ENCODE data around the gene CFAP46.
"Not testable (repeated sequence)": the region's sequence is repeated elsewhere in the genome, so short reads cannot be mapped to it uniquely, and the experiment has no call there.

The CFAP46 gene

DNA sequence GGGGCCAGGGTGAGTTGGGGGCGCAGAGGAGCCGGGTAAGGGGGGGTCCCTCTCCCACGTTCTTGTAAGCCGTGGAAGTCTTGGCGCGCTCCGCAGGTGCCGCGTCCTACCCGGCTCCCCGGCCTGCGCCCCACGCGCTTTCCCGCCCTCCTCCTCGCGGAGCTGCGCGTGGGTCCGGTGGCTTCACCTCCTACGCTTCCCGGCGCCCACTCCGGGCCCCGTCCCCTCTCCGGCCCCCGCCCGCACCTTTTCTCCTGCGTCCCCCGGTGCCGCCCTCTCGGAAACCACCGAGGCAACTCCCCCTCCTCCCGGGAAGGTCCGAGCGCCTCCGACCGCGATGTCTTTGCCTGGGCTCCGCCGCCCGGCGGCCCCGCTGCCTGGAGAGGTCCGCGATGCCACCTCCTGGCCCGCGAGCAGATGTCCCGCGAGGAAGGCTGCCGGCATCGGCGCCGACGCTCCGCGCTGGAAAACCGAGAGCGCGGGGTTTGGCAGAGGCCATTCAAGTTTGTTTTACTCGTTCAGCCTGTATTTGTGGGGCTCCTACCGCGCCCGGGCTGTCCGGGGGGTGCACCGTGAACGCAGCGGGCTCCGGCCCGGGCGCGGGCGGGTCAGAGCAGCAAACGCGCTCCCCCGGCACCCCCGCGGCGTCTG is 154.1 kb downstream of the CFAP46 start:
- no peak for DNase-seq (ENCODE audit: low spot score)

DNA sequence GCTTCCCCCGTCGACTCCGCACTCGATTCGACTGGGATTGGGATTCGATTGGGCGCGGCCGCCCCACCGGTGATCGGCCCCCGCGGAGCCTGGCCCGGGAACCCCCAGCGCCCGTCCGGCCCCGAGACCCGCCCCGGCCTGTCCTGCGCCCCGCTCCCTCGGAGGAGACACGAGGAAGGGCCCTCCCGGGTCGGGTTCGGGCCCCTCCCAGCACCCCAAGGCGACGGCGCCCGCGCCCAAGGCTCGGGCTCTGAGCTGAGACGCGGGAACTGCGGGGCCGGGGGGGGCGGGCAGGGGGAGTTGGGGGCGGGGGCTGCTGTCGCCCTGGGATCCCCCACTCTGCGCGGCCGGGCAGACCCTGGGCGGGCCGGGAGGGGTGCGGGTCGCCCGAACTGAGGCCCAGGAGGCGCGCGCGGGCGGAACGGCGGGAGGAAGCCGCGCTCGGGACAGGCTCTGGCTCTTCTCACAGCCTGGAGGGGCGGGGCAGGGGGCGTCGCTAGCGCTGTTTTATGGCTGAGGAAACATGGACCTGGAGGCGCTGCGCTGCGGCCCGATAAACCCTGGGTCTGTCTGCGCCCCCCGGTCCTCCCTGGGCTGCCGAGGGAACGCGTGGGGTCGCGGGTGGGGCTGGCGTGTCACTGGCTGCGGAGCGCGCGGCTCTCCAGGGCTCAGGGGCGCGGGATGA is 154.7 kb downstream of the CFAP46 start:
- DNase-seq (ENCODE audit: low spot score) = no peak

DNA sequence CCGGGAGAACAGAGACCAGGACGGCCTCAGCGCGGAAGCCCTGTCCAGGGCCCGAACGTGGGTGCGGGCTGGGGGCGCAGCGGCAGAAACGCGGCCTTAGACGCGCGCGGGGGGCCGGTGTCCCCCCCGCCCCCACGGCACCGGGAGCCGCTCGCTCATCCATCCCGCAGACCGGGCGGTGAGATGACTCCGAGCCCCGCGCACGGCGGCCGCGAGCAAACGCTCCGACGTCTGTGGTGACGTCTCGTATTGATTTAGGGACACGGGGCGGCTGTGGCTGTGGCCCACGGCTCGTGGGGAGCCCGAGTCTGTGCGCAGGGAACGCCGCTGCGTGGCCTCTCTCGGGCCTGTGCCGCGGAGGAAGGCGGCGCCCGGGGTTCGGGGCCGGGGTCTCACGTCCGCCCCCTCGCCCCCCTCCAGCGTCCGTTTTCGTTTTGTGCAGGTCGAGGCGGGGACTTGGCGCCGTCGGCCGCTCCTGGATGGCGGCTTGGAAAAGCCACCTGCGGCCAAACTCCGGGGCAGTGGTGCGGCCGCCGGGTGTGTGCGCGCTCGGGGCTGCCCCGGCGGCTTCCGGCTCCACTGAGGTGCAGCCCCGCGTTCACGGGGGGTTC is 155.4 kb downstream of the CFAP46 start:
- DNase-seq (ENCODE audit: low spot score) = no peak

DNA sequence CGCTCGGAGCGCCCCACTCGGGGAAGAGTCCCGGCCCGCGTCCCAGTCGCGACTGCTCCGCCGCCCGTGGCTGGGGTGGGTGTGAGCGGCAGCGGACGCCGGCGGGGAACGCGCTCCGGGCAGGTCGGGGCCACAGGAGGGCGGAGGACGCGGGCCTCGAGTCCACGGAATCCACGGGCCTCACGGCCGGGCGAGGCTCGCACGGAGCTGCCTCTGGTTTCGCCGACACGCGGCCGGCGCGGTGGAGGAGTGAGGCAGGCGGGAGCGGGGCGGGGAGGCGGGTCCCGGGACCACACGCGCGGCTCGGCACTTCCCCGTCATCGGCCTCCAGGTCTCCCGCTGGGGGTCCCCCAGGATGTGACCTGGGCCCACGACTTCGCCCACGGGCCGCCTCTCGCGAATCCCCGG is 155.9 kb downstream of the CFAP46 start:
- no peak for DNase-seq (ENCODE audit: low spot score)

DNA sequence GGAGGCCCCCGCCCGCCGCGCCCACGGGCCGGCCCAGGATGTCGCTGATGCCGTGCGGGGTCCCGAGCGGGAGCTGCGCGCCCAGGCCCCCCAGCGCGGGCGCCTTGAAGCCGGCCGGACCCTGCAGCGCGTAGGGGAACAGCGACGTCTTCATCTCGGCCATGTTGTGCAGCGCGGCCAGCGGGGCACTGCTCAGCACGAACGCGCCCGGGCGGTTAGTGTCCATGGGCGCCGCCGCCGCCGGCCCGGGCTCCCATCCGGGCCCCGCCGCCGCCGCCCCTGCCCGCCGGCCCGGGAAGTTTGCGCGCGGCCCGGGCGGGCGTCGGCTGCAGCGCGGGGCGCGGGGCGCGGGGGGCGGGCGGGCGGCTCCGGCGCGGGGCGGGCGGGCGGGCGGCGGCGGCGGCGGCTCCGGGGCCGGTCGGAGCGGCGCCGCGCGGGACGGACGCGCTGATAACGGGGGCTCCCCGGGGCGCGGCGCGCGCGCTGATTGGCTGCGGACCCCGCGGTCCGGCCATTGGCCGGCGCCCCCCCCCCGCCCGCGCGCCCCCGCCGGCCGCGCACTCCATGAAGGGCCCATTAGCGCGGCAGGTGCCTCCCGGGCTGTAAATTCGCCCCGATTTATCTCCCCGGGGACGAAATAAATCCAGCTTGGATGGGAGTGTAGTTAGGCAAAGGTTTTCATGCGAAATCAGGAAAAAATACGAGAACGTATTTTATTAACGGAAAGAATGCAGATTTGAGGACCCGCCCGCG is 156.5 kb downstream of the CFAP46 start, which contains the start of gene NKX6-2:
NKX6-2 (minus strand) TSS at position 425 of the 753 bp plus-strand sequence; CDS start at position 226, 199 bp downstream.
- DNase-seq (ENCODE audit: low spot score) = no peak

DNA sequence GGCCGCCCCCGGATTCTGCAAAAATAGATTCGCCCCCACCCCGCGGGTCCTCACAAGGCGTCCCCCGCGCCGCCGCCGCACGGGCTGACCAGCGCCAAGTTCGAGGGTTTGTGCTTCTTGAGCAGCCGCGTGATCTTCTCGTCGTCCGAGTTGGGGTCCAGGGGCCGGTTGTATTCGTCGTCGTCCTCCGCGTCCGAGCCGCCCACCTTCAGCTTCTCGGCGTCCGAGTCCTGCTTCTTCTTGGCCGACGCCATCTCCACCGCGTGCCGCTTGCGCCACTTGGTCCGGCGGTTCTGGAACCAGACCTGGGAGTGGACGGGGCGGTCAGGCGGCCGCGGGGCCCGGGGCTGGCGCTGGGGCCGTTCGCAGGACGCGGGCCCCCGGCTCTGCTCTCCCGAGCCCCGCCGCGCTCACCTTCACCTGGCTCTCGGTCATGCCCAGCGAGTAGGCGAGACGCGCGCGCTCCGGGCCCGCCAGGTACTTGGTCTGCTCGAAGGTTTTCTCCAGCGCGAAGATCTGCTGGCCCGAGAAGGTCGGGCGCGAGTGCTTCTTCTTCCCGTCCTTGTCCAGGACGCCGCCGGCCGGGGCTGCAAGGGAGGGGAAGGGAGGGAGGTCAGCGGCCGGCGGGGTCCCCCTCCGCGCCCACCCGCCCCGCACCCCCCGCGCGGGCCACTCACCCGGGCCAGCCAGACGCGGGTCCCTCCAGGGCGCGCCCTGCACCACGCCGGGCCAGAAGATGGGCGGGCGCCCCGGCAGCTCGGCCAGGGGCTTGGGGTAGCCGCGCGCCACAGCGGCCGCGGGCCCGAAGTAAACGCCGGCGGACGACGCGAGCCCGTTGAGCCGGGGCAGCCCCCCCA is 157.3 kb downstream of the CFAP46 start:
- no peak for DNase-seq (ENCODE audit: low spot score)

DNA sequence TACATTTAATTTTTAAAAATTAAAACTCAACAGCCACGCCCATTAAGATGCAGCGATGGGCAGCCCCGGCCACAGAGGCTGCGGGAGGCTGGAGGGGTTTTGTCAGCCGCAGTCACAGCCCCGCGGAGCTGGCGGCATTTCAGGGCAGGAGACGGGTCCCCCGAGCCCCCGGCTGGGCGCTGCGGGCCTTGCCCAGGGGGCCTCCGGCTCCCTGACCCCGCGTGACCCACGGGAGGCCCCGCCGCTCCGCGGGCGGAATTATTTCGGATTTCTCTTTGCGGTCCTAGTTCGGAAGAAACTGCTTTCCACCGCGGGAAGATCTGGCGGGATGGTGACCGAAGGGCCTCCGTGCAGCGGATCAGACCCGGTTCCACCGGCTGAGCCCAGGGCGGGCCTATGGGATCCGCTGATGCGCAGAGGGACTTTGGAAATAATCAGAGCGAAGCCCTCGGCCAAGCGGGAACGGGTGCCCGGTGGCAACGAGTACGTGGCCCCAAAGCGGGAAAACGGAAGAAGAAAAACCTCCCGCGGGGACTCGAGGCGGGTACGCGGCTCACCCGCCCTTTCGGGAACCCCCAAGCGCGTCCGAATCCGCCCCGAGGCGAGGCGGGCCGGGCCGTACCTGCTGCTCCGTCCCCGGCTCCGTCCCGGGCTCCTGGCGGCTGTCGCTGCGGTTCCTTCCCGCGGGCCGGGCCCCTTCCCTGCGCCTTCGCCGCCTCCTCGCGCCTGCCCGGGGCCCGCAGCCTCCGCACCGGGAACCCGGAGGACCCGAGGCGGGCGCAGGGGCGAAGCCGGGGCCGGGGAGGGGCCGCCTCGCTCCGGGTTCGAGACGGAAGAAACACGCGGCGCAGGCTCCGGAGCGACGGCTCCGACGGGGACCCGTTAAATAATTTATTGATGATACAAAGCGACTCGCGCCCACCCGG is 158.2 kb downstream of the CFAP46 start:
- no peak for DNase-seq (ENCODE audit: low spot score)

DNA sequence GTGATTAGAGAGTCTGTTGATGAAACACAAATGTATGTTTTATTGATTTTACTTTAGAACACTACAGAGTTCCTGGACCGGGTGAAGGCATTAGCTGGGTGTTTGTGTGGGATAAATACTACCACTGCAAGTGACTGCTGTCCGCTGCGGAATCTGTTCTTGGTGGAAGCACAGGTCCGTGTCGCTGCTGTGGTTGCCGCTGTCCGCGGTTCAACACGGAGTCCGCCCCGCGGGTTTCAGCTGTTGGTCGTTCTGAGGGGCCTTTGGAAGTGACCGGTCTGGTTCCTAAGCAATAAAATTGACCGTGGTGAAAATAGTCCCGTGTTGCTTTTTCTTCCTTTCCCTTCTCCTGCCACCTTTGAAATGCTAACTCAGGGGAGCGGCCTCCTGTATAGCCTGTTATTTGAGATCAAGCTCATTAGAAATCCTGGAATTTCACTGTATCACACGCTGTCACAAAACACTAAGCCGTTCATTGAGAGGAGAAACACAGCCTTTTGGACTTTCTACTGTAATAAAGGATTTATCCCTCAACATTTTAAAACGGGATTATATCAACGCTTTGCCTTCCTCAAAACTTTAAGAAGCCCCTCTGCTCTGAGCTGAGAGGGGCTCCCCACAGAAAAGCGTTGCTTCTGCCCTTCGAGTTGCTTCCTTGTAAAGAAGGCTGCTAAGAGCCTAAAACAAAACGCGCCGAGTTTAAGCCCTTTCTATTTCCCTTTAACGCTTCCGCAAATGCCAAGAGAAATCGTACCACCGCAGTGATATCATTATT is 159.0 kb downstream of the CFAP46 start:
- DNase-seq (ENCODE audit: low spot score) = no peak

DNA sequence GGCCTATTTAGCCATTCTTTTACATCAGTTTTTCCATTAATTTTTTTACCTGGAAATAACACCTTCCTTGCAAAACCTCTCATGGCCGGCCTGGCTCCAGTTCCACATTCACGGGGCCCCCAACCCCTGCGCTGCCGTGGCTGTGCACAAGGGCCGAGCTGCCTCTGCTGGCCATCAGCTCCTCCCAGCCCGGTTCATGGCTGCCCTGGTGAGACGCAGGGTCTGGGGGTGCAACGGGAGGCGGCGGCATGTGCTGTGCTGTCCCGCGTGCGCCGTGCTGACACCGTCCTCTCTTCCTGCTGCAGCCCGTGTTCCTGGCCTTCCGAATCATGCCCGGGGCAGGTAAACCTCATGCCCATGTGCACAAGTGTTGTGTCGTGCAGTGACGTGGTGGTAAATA is 160.8 kb downstream of the CFAP46 start:
- no peak for DNase-seq (ENCODE audit: low spot score)

DNA sequence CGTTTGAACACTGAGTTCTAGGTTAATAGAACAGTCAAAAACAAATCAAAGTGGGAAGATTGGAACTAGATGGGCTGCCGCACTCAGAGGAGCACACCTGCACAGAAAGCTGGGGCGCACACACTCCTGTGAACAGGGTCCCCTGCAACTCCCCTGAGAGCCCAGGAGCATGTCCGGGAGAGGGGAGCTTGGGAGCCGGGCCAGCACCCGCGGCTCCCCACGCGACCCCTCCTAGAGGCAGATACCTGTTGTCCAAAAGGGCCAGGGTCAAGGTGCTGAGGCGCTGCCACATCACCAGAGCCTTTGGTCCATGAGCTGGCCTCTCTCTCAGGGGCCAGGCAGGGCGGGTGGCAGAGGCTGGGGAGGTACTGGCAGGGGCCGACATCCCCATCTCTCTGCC is 162.0 kb downstream of the CFAP46 start:
- DNase-seq (ENCODE audit: low spot score) = no peak

DNA sequence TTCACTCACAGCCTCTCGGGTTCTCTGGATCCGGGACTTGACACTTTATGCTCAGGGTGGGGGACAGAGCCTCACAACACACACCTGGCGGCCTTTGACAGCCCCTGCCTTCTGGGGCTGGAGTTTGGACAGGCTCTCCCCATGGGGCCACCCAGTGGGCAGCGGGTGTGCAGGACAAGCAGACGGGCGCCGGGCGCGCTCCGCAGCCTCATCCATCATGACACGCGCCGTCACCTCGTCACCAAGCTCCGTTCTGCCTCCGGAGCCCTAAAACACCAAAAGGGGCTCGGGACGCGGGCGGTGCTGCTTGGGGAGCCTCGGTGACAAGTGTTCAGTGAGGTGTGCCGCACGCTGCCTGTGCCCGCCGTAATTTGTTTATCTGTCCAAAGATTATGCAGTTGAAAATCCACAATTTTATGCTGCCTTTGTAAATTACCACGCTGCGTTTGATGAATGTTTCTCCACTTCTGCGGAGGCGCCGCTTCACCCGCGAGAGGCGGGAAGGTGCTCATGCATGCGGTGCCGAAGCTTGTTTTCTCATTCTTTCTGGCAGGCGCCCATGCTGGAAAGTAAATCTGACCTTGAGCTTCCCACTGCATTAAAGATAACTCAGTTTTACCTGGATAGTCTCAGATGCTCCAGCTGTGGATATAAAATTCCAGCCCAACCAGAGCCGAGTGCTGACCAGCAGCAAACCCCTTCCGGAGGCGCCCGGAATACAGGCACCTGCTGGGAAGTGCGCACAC is 162.6 kb downstream of the CFAP46 start:
- no peak for DNase-seq (ENCODE audit: low spot score)

DNA sequence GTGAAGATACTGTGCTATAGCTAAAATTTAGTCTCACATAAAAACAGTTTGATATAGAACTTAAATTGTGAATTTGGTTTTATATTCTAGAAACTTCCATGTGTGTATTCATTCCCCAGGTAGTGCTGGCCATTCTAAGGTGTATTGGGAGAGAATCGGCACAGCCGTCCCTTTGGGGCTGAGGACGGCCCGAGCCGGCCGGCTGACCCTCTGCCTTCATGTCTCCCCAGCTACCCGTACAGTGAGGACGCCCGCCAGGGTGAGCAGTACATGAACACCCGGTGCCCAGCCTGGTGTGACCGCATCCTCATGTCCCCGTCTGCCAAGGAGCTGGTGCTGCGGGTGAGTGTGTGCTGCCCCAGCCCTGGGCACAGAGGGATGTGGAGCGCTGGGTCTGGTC is 164.9 kb downstream of the CFAP46 start:
- DNase-seq (ENCODE audit: low spot score) = no peak

DNA sequence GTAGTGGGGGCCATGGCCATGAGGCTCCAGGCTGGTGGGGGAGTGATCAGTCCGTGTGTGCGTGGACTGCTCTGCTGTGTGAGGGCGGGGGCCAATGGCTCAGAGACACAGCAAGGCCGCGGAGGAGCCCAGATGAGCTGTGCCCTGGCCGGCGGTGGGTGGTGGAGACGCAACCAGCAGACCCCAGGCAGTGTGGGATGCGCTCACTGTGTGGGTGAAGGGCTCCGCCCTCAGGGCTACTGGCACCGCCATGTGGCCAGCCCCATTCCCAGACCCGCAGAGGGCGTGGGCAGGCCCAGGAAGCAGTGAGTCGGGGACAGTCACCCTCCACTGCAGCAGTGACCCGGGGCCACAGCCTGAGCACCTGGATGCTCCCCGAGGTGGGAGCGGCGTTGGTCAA is 165.5 kb downstream of the CFAP46 start:
- DNase-seq (ENCODE audit: low spot score) = no peak

DNA sequence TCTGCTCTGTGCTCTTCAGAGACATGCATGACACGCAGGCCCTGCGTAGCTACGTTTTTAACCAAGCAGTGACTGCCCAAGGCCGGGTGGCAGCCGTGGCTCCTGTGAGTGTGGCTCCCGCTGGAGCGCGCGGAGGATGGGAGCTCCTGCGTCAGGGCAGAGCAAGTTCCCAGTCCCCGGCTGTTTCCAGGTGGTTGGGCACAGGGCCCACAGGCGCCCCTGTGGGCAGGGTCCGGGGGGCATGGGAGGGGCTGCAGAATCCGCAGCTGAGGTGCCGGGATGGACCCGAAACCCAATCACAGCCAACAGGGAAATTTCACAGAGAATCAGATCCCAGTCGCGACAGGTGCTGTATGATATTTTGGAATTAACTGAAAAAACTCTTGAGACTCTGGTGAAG is 166.2 kb downstream of the CFAP46 start:
- no peak for DNase-seq (ENCODE audit: low spot score)

DNA sequence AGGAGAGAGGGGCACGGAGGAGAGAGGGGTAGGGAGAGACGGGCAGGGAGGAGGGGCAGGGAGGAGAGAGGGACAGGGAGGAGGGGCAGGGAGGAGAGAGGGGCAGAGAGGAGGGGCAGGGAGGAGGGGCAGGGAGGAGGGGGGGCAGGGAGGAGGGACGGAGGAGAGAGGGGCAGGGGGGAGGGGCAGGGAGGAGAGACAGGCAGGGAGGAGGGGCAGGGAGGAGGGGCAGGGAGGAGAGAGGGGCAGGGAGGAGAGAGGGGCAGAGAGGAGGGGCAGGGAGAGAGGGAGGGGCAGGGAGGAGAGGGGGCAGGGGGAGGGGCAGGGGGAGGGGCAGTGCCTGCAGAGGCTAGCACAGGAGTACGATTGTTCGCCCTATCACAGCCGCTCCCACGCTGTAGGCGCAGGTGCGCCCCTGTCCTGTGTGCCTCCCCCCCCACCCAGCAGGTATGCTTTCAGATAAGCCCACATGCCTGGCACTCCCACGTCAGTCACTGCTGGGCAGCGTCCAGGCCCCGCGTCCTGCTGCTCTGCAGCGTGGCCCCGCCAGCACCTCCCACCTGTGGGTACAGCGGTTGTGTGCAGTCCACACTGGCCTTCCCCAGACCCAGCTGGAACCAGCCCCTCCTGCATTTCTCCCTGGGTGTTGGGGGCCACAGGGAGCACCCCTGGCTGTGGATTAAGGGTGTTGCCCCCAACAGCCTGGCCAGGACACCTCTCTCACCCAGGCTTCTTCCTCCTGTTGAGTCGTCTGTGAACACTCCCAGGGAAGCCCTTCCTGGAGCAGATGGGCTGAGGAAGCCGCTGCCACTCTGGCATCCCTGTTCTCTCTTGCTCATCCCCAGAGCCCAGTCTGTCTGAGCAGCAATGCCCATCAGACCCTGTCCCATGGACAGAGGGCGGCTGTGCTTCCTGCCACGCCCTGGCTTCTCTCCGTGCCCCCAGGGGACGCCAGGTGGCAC is 167.2 kb downstream of the CFAP46 start:
- no peak for DNase-seq (ENCODE audit: low spot score)

DNA sequence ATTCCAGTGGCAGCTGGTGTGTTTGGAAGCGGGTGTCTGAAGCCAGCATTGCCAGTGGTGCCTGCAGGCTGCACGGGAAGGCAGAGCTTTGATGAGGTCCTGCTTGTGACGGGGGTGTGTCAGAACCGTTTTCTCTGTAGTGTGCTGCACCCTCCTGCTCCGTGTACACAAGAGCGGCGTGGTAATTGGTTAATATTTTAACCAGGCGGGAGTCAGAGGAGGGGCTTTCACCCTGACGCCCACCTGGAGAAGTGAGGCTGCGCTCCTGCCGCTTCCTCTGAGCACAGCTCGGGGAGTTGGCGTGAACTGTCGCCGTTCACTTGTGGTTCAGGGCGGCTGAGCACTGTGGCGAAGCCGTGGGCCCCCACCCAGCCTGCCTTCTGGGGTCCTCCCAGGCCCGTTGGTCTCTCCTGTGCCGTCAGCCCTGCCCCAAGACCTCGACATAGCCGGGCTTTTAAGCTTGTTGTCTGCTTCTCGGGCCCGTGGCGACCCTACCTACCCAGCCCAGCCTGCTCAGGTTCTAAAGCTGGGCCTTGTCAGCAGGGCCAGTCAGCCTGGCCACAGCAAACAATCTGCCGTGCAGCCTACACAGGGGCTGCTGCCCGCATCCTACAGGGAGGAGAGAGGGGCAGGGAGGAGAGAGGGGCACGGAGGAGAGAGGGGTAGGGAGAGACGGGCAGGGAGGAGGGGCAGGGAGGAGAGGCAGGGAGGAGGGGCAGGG is 168.0 kb downstream of the CFAP46 start:
- no peak for DNase-seq (ENCODE audit: low spot score)

DNA sequence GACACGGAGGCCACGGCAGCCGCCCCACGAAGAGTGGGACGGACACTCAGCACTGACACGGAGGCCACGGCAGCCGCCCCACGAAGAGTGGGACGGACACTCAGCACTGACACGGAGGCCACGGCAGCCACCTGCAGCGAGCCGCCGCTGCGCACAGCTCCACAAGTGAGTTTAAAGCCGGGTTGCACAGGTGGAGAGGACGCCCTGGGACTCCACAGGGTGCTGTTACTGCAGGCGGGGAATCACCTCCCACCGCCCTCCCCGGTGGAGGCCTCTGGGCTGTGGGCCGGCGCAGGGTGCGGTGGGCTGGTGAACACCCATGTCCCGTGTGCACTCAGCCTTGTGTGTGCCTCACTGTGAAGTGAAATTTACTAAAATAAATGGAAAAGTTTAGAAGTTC is 169.6 kb downstream of the CFAP46 start:
- DNase-seq (ENCODE audit: low spot score) = not testable (repeated sequence)
